ENCODE results near the gene CBX1. TPM values are rescaled to one million over a fixed set of nuclear protein-coding genes. Genes with fewer than 3 reads are reported as not detected.

The CBX1 gene
- total and polyA plus RNA-seq, 10 of the 15 experiments (the other 5 are each of a cell fraction or from before 2014, with no cell fraction given), result 11.8 to 99.2 (median 43.5) TPM

DNA sequence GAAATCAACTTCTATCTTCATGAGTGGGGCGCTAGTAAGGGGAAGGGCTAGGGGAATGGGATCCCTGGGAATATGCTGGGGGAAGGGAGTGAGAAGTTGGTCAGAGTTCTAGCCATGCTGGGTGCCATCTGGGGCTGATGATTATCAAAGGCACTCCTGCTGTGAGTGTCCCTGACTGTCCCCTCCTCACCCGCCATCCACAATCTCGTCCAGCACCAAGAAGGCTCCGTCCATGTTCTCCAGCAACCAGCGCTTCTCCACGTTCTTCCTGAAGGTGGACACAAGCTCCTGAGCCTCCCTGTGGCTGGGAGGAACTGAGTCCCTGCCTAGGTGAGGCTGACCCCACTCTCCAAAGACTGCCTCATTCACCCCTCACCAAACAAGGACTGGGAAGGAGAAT is 69.3 kb downstream of the CBX1 start (continued):
- TF ChIP-seq MYB (IDR thresholded peaks at IDR 0.05; ENCODE audit: borderline replicate concordance, low read depth, low read length) (no peak), SIN3A (IDR thresholded peaks at IDR 0.05; ENCODE audit: low read depth, low read length) (no peak), RFX5 (IDR thresholded peaks at IDR 0.05; ENCODE audit: low read depth, low read length) (no peak), ZNF24 (IDR thresholded peaks at IDR 0.05) (no peak), KDM1A (IDR thresholded peaks at IDR 0.05; ENCODE audit: borderline replicate concordance) (no peak)
- TF ChIP-seq, protein P1, sequence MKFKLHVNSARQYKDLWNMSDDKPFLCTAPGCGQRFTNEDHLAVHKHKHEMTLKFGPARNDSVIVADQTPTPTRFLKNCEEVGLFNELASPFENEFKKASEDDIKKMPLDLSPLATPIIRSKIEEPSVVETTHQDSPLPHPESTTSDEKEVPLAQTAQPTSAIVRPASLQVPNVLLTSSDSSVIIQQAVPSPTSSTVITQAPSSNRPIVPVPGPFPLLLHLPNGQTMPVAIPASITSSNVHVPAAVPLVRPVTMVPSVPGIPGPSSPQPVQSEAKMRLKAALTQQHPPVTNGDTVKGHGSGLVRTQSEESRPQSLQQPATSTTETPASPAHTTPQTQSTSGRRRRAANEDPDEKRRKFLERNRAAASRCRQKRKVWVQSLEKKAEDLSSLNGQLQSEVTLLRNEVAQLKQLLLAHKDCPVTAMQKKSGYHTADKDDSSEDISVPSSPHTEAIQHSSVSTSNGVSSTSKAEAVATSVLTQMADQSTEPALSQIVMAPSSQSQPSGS (IDR thresholded peaks at IDR 0.05; ENCODE audit: low read length), result no peak
- TF ChIP-seq, protein P2, sequence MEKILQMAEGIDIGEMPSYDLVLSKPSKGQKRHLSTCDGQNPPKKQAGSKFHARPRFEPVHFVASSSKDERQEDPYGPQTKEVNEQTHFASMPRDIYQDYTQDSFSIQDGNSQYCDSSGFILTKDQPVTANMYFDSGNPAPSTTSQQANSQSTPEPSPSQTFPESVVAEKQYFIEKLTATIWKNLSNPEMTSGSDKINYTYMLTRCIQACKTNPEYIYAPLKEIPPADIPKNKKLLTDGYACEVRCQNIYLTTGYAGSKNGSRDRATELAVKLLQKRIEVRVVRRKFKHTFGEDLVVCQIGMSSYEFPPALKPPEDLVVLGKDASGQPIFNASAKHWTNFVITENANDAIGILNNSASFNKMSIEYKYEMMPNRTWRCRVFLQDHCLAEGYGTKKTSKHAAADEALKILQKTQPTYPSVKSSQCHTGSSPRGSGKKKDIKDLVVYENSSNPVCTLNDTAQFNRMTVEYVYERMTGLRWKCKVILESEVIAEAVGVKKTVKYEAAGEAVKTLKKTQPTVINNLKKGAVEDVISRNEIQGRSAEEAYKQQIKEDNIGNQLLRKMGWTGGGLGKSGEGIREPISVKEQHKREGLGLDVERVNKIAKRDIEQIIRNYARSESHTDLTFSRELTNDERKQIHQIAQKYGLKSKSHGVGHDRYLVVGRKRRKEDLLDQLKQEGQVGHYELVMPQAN (conservative IDR thresholded peaks at IDR 0.05), result no peak

DNA sequence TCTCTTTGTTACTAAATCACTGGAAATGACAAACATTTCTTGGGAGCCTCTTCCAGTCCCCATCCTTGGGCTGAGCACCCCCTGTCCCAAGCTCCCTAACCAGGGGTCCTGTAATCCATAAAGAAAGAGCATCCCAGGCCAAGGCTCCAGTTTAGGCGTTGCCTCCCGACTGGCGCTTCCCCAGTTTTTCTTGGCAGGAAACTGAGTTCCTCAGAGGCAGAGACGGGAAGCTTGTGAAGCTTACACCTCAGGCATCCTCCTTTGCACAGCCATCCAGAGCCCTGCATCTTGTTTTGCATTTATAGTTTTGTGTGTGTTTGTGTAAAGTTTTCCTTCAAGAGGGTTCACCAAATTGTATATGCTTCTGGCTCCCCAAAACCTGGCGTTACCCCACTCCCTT is 70.7 kb downstream of the CBX1 start:
- intact Hi-C loops (cut with micrococcal nuclease; ENCODE audit: unreplicated experiment) (no loop called here), in situ Hi-C loops (cut with MboI) (no loop called here)
- Histone ChIP-seq H2AFZ (ENCODE audit: control insufficient read depth, low read depth, low read length) (no peak overlapping the region), H3K27ac (ENCODE audit: control insufficient read depth, insufficient read depth) (no peak overlapping the region), H3K9ac (ENCODE audit: control insufficient read depth, insufficient read depth, low read length) (no peak overlapping the region), H3K9me3 (replicated peaks; ENCODE audit: control insufficient read depth, insufficient read depth, low read length) (no peaks in the 10 kb centered on the region), H3K27me3 (replicated peaks in 1 of 2; ENCODE audit: control insufficient read depth in 2 of 2, insufficient read depth in 2 of 2, low read length in 1 of 2) (peaks cover 0 to 2% of the 10 kb centered on the region in 2 experiments; a peak in 2 of 4 replicates), H3K4me2 (ENCODE audit: control insufficient read depth, insufficient read depth) (no peak overlapping the region), H4K20me1 (ENCODE audit: control insufficient read depth, insufficient read depth) (peaks cover 5% of the 10 kb centered on the region; the same call in 1 of the 2 replicates), H3K4me1 (ENCODE audit: control insufficient read depth, insufficient read depth, low read length) (peaks cover 14% of the 10 kb centered on the region), H3K79me2 (ENCODE audit: control insufficient read depth, insufficient read depth, low read length) (no peaks in the 10 kb centered on the region), H3K4me3 (no peak overlapping the region), H3K36me3 (ENCODE audit: control insufficient read depth in 2 of 2, insufficient read depth in 2 of 2, low read length in 1 of 2) (no peaks in the 10 kb centered on the region)
- no TSS peak for BruUV-seq (replicated peaks)
- WGBS (ENCODE audit: insufficient coverage, insufficient replicate concordance, low lambda C conversion rate, missing lambda C conversion rate), result 65% methylated on average over 5 of the region's 5 CpGs
- CTCF ChIA-PET, result interaction anchor here (1.0 to 7.9 kb wide), 7 partner anchors 12 to 52 kb away, joined by 3 to 176 read pairs (median 5); partner anchors contain the start of gene NFE2L1
- SMC1A ChIA-PET (ENCODE audit: uncharacterized antibody, unreplicated experiment), result interaction anchor here (0.7 to 7.4 kb wide), 4 partner anchors 13 to 50 kb away, joined by 3 to 100 read pairs (median 7); no protein-coding TSS in a partner anchor
- ATAC-seq (no peak), FAIRE-seq (no peak), DNase-seq (ENCODE audit: low read depth, low spot score) (no peak)
- POLR2A ChIA-PET, result interaction anchor here (1.5 to 1.8 kb wide), 2 partner anchors 16 to 38 kb away, joined by 4 to 7 read pairs; no protein-coding TSS in a partner anchor
- RAD21 ChIA-PET (ENCODE audit: unreplicated experiment), result interaction anchor here (0.9 to 1.2 kb wide), 3 partner anchors 18 to 43 kb away, joined by 3 read pairs; partner anchors contain the start of gene NFE2L1
- TF ChIP-seq, protein P3, sequence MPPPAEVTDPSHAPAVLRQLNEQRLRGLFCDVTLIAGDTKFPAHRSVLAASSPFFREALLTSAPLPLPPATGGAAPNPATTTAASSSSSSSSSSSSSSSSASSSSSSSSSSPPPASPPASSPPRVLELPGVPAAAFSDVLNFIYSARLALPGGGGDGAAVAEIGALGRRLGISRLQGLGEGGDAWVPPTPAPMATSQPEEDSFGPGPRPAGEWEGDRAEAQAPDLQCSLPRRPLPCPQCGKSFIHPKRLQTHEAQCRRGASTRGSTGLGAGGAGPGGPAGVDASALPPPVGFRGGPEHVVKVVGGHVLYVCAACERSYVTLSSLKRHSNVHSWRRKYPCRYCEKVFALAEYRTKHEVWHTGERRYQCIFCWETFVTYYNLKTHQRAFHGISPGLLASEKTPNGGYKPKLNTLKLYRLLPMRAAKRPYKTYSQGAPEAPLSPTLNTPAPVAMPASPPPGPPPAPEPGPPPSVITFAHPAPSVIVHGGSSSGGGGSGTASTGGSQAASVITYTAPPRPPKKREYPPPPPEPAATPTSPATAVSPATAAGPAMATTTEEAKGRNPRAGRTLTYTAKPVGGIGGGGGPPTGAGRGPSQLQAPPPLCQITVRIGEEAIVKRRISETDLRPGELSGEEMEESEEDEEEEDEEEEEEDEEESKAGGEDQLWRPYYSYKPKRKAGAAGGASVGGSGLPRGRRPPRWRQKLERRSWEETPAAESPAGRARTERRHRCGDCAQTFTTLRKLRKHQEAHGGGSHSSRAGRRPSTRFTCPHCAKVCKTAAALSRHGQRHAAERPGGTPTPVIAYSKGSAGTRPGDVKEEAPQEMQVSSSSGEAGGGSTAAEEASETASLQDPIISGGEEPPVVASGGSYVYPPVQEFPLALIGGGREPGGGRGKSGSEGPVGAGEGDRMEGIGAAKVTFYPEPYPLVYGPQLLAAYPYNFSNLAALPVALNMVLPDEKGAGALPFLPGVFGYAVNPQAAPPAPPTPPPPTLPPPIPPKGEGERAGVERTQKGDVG (CRISPR knock-in tag; IDR thresholded peaks at IDR 0.05), result no peak
- TF ChIP-seq, protein P4, sequence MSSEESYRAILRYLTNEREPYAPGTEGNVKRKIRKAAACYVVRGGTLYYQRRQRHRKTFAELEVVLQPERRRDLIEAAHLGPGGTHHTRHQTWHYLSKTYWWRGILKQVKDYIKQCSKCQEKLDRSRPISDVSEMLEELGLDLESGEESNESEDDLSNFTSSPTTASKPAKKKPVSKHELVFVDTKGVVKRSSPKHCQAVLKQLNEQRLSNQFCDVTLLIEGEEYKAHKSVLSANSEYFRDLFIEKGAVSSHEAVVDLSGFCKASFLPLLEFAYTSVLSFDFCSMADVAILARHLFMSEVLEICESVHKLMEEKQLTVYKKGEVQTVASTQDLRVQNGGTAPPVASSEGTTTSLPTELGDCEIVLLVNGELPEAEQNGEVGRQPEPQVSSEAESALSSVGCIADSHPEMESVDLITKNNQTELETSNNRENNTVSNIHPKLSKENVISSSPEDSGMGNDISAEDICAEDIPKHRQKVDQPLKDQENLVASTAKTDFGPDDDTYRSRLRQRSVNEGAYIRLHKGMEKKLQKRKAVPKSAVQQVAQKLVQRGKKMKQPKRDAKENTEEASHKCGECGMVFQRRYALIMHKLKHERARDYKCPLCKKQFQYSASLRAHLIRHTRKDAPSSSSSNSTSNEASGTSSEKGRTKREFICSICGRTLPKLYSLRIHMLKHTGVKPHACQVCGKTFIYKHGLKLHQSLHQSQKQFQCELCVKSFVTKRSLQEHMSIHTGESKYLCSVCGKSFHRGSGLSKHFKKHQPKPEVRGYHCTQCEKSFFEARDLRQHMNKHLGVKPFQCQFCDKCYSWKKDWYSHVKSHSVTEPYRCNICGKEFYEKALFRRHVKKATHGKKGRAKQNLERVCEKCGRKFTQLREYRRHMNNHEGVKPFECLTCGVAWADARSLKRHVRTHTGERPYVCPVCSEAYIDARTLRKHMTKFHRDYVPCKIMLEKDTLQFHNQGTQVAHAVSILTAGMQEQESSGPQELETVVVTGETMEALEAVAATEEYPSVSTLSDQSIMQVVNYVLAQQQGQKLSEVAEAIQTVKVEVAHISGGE (CRISPR knock-in tag; IDR thresholded peaks at IDR 0.05), result no peak
- TF ChIP-seq PAX5 (IDR thresholded peaks at IDR 0.05; ENCODE audit: borderline replicate concordance, low read depth, low read length), result no peak
- TF ChIP-seq, protein P5, sequence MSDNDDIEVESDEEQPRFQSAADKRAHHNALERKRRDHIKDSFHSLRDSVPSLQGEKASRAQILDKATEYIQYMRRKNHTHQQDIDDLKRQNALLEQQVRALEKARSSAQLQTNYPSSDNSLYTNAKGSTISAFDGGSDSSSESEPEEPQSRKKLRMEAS (IDR thresholded peaks at IDR 0.05; ENCODE audit: low read depth, low read length), result no peak
